Inferior parietal cortex (tissue), 1 donor: ENCODE results near the gene SPECC1.
A peak's percentile ranks its signal among the peaks of the same experiment; 100 is the strongest.
"Not testable (repeated sequence)": the region's sequence is repeated elsewhere in the genome, so short reads cannot be mapped to it uniquely, and the experiment has no call there.

ENCODE experiments used
- DNase-seq: peaks from one replicate; pipeline ENCODE4 v3.0.0-alpha.2; 2016; ENCODE audit errors: extremely low spot score

Gene SPECC1

GRCh38 chr17:20128036-20128667, 119.0 kb downstream of the SPECC1 start:
- no peak for DNase-seq

GRCh38 chr17:20133517-20133916, 124.4 kb downstream of the SPECC1 start:
- no peak for DNase-seq

- no peak for DNase-seq
Measured at GRCh38 chr17:20141198-20141972, 132.2 kb downstream of the SPECC1 start.

- DNase-seq: no peak
Measured at GRCh38 chr17:20142268-20142667, 133.1 kb downstream of the SPECC1 start.

- DNase-seq: no peak
Measured at GRCh38 chr17:20143740-20144139, 134.6 kb downstream of the SPECC1 start.

- DNase-seq: no peak
Measured at GRCh38 chr17:20145567-20145966, 136.4 kb downstream of the SPECC1 start.

- no peak for DNase-seq
Measured at GRCh38 chr17:20149251-20149650, 140.1 kb downstream of the SPECC1 start.

- no peak for DNase-seq
Measured at GRCh38 chr17:20151174-20151573, 142.0 kb downstream of the SPECC1 start.

- no peak for DNase-seq
Measured at GRCh38 chr17:20153231-20153630, 144.1 kb downstream of the SPECC1 start.

GRCh38 chr17:20154286-20155000, 145.3 kb downstream of the SPECC1 start:
- DNase-seq: no peak

- peak; percentile 83 for DNase-seq
Measured at GRCh38 chr17:20155258-20156195, 146.4 kb downstream of the SPECC1 start.

- DNase-seq: no peak
Measured at GRCh38 chr17:20156196-20157000, 147.2 kb downstream of the SPECC1 start.

GRCh38 chr17:20157001-20157310, 147.8 kb downstream of the SPECC1 start:
- DNase-seq: no peak

- no peak for DNase-seq
Measured at GRCh38 chr17:20158580-20158979, 149.4 kb downstream of the SPECC1 start.

GRCh38 chr17:20159406-20160069, 150.4 kb downstream of the SPECC1 start:
- no peak for DNase-seq

GRCh38 chr17:20165516-20165915, 156.4 kb downstream of the SPECC1 start:
- DNase-seq: not testable (repeated sequence)

- no peak for DNase-seq
Measured at GRCh38 chr17:20170085-20170484, 160.9 kb downstream of the SPECC1 start.

- DNase-seq: no peak
Measured at GRCh38 chr17:20171741-20172365, 162.7 kb downstream of the SPECC1 start.

GRCh38 chr17:20172376-20172775, 163.2 kb downstream of the SPECC1 start:
- DNase-seq: no peak

- no peak for DNase-seq
Measured at GRCh38 chr17:20173091-20173490, 163.9 kb downstream of the SPECC1 start.
